WERI-Rb-1 (cell line): ENCODE results near the gene JAML.

ENCODE experiments used
- DNase-seq: peaks from one replicate; pipeline ENCODE4 v3.0.0-alpha.2; 2020
- H3K27ac ChIP-seq: fragments of 250-450 bp; sonication (Bioruptor Pico); 2 replicates; pipeline ENCODE4 v1.5.1; 2020; ENCODE audit warnings: mild to moderate bottlenecking, moderate library complexity
- H3K27me3 ChIP-seq: fragments of 250-450 bp; sonication (Bioruptor Pico); 2 replicates; pipeline ENCODE4 v1.5.1; 2021; ENCODE audit warnings: mild to moderate bottlenecking, low read depth, moderate library complexity; ENCODE audit not compliant: insufficient read depth, severe bottlenecking
- H3K36me3 ChIP-seq: fragments of 250-450 bp; sonication (Bioruptor Pico); 2 replicates; pipeline ENCODE4 v1.5.1; 2020; ENCODE audit warnings: mild to moderate bottlenecking, moderate library complexity
- H3K4me3 ChIP-seq: 2 replicates; pipeline ENCODE4 v1.5.1; 2011; ENCODE audit warnings: low read depth, mild to moderate bottlenecking, control low read depth, low read length
- H3K9me3 ChIP-seq: fragments of 250-450 bp; sonication (Bioruptor Pico); 2 replicates; pipeline ENCODE4 v1.5.1; 2021; ENCODE audit warnings: mild to moderate bottlenecking, moderate library complexity; ENCODE audit not compliant: severe bottlenecking
- CTCF ChIP-seq: IDR thresholded peaks from 2 replicates; pipeline ENCODE4 v1.5.1; 2011; ENCODE audit warnings: low read depth, mild to moderate bottlenecking, control low read depth, inconsistent platforms, low read length

JAML gene

GRCh38 chr11:118226781-118227180 is 2.0 kb upstream of the JAML start:
- Histone ChIP-seq H3K27ac (no peak overlapping the region), H3K36me3 (no peaks in the 10 kb centered on the region), H3K9me3 (no peaks in the 10 kb centered on the region), H3K27me3 (no peaks in the 10 kb centered on the region), H3K4me3 (no peak overlapping the region)
- no peak for DNase-seq
- TF ChIP-seq CTCF: no peak

GRCh38 chr11:118226296-118226695 is 1.5 kb upstream of the JAML start:
- Histone ChIP-seq H3K9me3 (no peaks in the 10 kb centered on the region), H3K27ac (no peak overlapping the region), H3K27me3 (no peaks in the 10 kb centered on the region), H3K36me3 (no peaks in the 10 kb centered on the region), H3K4me3 (no peak overlapping the region)
- no peak for DNase-seq
- TF ChIP-seq CTCF: no peak

DNA sequence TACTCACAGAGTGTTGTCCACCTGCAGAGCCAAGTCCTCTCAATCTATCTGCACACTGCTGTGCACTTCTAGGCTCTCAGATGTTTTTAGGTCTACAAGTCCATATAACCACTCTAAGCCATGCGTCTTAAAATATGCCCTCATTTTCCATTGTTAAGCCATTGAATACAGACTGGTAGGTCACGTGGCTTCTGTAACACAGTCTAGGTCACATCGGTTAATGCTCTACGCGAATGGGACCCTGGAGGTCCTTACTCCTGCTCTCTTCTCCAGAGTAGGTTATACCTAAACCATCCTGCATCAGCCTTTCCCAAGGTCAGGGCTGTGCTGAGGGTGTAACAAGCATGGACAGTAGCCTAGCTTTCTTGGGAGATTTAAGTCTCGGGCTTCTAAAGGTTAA is 819 bp downstream of the JAML start:
- DNase-seq: no peak
- Histone ChIP-seq H3K27ac (no peak overlapping the region), H3K4me3 (no peak overlapping the region), H3K36me3 (no peaks in the 10 kb centered on the region), H3K9me3 (no peaks in the 10 kb centered on the region), H3K27me3 (no peaks in the 10 kb centered on the region)
- TF ChIP-seq CTCF: no peak

GRCh38 chr11:118223570-118223969 is 1.2 kb downstream of the JAML start:
- Histone ChIP-seq H3K27me3 (no peaks in the 10 kb centered on the region), H3K9me3 (no peaks in the 10 kb centered on the region), H3K36me3 (no peaks in the 10 kb centered on the region), H3K27ac (no peak overlapping the region), H3K4me3 (no peak overlapping the region)
- no peak for DNase-seq
- no peak for TF ChIP-seq CTCF

- no peak overlapping the region for H3K4me3 ChIP-seq
- H3K36me3 ChIP-seq: no peaks in the 10 kb centered on the region
- no peak for TF ChIP-seq CTCF
- DNase-seq: no peak
- H3K27me3 ChIP-seq: no peaks in the 10 kb centered on the region
- no peaks in the 10 kb centered on the region for H3K9me3 ChIP-seq
- H3K27ac ChIP-seq: no peak overlapping the region
Measured at GRCh38 chr11:118222437-118222836, 2.4 kb downstream of the JAML start.

DNA sequence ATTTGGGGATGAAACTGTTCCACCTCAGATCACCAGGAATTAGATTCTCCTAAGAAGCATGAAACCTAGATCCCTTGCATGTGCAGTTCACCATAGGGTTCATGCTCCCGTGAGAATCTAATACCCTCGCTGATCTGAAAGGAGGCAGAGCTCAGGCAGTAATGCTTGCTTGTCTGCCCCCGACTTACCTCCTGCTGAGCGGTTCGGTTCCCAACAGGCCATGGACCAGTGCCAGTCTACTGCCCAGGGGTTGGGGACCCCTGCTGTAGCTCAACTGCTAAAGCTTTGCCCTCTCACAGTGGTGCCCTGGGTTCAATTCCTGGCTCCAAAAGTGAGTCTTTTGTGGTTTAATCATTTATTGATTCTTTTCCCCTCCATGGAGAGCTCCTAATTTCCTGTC is 3.4 kb downstream of the JAML start:
- H3K27me3 ChIP-seq: no peaks in the 10 kb centered on the region

More for the DNA sequence above, 3.4 kb downstream of the JAML start:
- Histone ChIP-seq H3K27ac (no peak overlapping the region), H3K9me3 (no peaks in the 10 kb centered on the region), H3K36me3 (no peaks in the 10 kb centered on the region), H3K4me3 (no peak overlapping the region)
- no peak for DNase-seq
- no peak for TF ChIP-seq CTCF
